HFF-Myc (cell line): ENCODE results near the gene PDSS1.

Experiments
- DNase-seq: peaks from one replicate; pipeline ENCODE4 v3.0.0-alpha.2; 2011; ENCODE audit warnings: low read depth; ENCODE audit errors: extremely low read depth
- H3K4me3 ChIP-seq: replicated peaks from 2 replicates; pipeline ENCODE4 v1.5.1; 2011; ENCODE audit warnings: low read depth, mild to moderate bottlenecking, control low read depth, low read length
- TF ChIP-seq, protein P1 (sequence below): IDR thresholded peaks from 2 replicates; pipeline ENCODE4 v1.5.1; 2012; ENCODE audit warnings: mild to moderate bottlenecking, low read depth, low read length, control low read depth; ENCODE audit errors: missing control alignments

The PDSS1 gene

DNA sequence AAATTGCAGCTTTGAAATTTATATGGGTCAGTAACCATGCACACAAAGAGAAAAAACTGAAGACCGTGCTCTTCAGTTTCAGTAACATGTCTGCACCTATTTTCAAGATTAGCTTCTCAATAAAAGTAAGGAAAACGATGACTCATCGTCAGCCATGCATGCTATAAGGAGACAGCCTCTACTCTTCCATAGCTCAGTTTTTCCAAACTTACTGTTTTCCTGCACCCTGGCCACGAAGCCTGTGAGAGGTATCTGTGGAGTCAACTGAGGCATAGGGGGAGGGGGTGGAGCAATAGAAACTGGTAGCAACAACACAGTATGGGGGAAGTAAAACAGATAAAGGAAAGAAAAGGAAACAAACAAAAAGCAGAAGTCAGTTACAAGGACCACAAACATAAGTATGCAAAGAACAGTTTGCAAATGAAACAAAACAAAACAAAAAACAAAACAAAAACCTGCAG is 58.0 kb downstream of the PDSS1 start:
- DNase-seq: peak; percentile 11
- TF ChIP-seq, protein P1, sequence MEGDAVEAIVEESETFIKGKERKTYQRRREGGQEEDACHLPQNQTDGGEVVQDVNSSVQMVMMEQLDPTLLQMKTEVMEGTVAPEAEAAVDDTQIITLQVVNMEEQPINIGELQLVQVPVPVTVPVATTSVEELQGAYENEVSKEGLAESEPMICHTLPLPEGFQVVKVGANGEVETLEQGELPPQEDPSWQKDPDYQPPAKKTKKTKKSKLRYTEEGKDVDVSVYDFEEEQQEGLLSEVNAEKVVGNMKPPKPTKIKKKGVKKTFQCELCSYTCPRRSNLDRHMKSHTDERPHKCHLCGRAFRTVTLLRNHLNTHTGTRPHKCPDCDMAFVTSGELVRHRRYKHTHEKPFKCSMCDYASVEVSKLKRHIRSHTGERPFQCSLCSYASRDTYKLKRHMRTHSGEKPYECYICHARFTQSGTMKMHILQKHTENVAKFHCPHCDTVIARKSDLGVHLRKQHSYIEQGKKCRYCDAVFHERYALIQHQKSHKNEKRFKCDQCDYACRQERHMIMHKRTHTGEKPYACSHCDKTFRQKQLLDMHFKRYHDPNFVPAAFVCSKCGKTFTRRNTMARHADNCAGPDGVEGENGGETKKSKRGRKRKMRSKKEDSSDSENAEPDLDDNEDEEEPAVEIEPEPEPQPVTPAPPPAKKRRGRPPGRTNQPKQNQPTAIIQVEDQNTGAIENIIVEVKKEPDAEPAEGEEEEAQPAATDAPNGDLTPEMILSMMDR: no peak
- H3K4me3 ChIP-seq: no peak overlapping the region

DNA sequence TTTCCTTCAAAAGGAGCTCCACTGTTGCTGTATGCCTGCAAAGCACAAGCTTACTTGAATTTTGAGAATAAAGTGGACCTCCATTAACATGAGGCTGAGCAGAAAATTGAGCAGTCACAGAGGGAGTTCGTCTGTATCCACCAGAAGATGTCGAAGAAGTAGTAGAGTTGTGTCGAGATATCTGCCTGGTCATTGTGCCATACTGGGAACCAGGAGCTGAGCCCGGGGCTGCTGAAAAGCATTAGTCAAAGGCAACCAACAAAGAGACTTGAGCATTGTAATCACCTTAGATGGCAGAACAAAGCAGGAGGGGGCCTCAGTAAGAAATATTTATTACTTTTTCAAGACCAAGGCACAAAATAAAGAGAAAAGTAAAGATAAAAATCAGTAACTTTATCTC is 61.5 kb downstream of the PDSS1 start:
- TF ChIP-seq, protein P1: no peak
- no peak overlapping the region for H3K4me3 ChIP-seq
- DNase-seq: no peak

DNA sequence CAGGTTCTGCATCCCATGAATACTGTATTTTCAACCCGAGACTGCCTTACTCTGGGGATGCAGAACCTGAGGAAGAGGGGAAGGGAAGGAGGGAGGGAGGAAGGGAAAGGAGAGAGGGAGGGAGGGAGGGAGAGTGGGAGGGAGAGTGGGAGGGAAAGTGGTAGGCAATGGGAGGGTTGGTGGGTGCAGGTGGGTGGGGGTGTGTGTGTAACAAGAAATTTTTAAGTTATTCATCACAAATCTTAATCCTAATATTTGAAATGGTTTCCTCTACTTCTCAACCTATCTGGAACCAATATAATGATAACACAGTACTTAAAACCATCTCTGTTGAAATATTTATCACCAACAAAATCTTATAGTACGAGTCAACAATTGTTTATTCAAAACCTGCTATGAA is 68.0 kb downstream of the PDSS1 start:
- TF ChIP-seq, protein P1: no peak
- no peak overlapping the region for H3K4me3 ChIP-seq
- DNase-seq: no peak

DNA sequence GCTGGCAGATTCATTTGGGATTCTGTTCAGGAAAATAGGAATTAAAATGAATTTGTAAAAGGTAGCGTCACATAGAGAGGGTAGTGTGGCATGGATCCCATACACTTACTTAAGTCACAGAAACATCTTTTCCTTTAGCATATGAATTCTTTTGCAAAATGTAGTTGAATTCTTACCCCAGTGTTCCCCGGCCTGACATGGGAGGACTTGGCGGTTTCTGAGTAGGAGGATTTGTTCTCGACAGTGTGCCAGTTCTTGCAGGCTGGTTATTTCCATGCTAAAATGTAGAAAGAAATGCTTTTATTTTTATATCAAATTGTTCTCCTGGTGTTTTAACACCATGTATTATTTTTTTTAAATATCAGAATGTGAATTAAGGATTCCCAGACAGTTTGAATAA is 72.6 kb downstream of the PDSS1 start:
- TF ChIP-seq, protein P1: no peak
- H3K4me3 ChIP-seq: no peak overlapping the region
- DNase-seq: no peak

DNA sequence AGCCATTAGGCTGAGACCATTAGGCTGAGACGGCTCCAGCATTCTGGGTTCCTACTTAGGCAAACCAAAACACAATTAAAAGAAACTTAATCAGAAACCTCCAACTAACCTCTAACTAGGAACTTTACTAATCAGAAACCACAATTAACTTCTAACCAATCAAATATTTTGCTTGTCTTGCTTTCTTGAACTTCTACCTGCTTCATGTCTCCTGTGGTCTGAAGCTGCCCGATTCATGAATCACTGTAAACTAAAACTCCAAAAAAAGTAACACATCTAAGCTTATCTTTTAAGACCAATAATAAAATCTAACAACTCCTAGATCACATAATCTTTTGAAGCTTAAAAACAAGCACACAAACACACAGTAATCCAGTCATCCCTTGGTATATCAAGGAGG is 76.1 kb downstream of the PDSS1 start:
- DNase-seq: no peak
- H3K4me3 ChIP-seq: no peak overlapping the region
- TF ChIP-seq, protein P1: no peak

DNA sequence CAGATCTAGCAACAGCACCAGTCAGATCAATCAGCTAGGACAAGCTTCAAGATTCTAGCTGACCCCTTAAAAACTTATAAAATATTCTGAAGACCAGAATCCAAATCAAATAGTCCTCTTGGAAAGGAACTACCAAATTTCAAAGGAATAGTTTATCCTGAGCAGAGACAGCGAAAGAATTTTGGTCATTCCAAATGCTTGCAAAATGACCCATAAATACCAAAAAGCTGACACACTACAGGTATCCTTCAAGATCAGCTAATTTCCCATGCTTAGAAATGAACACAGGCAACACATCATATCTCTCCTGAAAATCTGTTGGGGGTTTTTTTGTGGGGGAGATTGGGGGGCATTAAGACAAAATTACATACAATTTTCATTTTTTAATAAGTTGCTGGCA is 78.8 kb downstream of the PDSS1 start:
- TF ChIP-seq, protein P1: no peak
- no peak overlapping the region for H3K4me3 ChIP-seq
- DNase-seq: no peak

DNA sequence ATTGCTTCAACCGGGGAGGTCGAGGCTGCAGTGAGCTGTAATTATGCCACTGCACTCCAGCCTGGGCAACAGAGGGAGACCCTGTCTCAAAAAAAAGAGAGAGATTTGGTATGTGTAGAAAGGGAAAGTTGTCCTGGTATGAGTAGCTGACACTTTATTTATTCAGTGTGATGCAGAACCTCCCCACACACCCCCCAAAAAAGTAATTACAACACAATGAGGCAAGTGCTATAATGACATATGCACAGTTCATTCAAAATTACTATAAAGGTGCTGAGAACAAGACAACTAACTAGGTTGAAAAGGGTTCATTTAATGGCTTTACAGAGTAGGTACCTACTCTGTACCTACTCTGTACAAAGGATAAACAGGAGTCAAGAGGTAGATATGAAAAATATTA is 80.2 kb downstream of the PDSS1 start:
- TF ChIP-seq, protein P1: no peak
- no peak overlapping the region for H3K4me3 ChIP-seq
- DNase-seq: no peak
